GM18520 (cell line): ENCODE results near the gene DDX24.
"Not testable (repeated sequence)": the region's sequence is repeated elsewhere in the genome, so short reads cannot be mapped to it uniquely, and the experiment has no call there.

Experiments used
- ATAC-seq: cut with Tn5 transposase; IDR thresholded peaks from one replicate; pipeline ENCODE4 v1.9.1; 2021; ENCODE audit not compliant: unreplicated experiment

The DDX24 gene

DNA sequence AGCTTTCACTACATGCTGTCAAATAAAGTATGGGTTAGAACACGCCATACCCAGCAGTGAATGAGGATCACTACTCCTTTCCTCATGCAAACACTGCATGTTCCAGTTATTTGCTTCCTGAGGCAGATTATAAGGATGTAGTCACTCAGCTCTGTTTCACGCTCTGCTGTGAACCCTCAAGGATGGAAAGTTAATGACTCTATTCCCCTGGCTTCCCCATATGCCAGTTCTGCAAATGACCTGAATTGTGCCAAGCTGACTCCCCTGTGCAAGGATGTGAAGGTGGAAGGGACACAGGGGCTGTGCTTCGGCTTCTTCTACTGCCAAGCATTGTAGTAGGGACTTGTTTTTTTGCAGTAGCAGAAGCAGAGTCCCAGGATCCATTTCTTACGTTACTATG lies 6.9 kb upstream of the DDX24 start:
- no peak for ATAC-seq

DNA sequence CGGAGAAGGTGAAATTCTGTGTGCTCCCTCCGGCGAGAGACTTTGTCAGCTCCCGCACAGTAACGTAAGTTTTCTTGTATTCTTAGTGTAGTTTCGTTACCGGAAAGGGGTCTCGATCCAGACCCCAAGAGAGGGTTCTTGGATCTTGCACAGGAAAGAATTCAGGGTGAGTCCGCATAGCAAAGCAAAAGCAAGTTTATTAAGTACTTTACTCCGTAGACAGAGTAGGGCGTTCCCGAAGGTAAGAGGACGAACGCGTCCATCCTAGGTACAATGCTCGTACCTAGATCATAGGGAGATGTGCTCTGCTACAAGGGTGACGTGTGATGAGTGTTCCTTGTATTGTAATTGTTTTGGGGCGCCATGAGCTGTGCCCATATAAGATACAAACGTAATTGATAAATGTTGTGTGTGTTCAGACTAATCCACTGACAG lies 401 bp upstream of the DDX24 start:
- ATAC-seq = peak; percentile 11

DNA sequence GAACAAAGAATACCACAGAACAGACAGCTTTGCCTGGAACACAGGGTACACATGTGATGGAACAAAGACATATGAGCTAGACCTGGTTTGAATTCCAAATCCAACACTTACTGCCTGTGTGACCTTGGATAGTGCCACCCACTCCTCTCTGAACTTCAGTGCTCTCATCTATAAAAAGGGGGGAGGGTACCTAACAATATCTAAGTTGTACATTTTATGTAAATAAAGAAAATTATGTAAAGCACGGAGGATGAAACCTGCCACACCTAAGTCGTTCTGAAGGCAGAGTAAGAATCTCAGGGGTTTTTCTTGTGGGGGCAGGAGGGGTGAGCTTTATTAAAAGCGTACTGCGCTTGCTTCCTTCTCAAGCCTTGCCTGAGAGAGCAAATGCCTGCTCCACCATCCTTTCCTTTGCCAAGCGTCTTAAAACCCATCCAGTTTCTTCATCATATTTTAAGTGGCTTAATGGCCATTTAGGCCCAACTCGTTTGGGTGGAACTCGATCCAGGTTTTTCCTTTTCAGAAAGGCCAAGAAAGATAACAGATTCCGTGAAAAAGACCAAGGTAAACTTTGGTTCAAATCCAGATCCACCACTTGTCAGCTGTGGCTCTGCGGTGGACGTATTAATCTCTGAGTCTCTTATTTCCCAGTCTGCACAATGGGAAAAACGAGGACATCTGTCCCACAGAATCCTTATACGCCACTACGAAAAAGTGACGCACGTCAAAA lies 946 bp downstream of the DDX24 start:
- no peak for ATAC-seq

DNA sequence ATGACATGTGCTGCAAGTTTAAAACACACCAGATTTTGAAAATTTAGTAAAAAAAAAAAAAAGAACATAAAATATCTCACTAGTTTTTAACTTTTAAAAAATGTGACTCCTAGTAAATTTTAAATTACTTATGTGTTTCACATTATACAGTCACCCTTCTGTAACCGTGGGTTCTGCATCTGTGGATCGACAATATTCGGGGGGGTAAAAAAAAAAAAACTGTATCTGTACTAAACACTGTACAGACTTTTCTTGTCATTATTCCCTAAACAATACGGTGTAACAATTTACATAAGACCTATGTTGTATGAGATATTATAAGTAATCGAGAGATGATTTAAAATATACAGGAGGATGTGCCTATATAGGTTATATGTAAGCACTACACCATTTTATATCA lies 3.2 kb downstream of the DDX24 start:
- ATAC-seq = no peak

DNA sequence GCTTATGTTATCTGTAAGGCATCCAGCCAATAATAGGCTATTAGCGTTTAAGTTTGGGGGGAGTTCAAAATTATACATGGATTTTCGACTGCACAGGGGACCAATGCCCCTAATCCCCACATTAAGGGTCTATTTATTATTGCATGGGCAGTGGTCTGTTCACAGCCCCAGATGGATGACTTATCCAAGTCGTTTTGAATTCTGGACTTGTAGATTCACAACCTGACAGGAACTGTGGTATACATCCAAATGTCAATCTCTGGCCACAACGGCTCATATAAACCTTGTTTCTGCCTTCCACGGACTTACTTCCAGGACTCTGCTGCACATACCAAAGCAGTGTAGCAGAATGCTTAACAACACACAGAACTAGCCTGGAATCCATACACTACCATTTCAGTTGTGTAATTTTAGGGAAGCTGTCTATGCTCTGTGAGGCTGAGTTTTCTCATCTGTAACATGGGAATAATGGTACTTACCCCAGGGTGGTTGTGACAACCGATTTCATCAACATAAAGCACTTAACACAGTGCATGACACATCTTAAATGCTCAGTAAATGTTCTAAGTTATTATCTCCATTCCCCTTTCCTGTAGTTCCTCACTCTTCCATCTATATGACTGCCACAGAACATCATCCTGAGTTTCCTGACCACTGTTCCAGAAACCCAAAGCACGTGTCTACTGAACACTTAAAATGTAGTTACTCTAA lies 3.7 kb downstream of the DDX24 start:
- no peak for ATAC-seq

DNA sequence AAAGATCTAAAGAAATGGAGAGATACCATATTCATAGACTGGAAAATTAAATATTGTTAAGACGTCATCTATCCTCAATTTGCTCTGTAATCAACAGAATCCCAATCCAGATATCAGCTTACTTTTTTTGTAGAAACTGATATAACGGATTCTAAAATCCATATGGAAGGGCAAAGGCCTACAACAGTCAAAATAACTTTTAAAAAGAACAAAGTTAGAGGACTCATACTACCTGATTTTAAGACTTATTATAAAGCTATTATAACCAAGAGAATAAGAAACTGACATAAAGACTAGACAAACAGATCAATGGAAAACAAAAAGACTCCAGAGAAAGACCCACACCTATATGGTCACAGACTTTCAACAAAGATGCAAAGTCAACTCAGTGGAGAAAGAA lies 6.0 kb downstream of the DDX24 start:
- ATAC-seq = no peak

DNA sequence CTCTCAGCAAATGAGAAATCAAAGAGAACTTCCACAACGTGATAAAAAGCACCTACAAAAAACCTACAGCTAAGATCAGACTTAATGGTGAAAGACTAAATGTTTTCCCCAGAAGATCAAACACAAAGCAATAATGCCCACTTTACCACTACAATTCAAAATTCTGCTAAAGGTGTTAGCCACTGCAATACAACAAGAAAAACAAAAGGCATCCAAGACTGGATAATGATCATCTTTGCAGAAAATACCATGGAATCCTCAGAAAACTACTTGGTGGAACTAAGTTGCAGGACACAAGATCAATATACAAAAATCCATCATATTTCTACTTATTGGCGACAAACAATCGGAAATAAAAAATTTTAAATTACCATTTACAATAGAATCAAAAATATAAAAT lies 6.5 kb downstream of the DDX24 start:
- no peak for ATAC-seq

DNA sequence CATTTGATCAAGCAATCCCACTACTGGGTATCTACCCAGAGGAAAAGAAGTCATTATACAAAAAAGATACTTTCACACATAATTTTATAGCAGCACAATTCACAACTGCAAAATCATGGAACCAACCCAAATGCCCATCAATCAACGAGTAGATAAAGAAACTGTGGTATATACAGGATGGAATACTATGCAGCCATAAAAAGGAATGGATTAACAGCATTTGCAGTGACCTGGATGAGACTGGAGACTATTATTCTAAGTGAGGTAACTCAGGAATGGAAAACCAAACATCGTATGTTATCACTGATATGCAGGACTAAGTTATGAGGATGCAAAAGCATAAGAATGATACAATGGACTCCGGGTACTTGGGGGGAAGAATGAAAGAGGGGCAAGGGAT lies 8.9 kb downstream of the DDX24 start:
- ATAC-seq = not testable (repeated sequence)

DNA sequence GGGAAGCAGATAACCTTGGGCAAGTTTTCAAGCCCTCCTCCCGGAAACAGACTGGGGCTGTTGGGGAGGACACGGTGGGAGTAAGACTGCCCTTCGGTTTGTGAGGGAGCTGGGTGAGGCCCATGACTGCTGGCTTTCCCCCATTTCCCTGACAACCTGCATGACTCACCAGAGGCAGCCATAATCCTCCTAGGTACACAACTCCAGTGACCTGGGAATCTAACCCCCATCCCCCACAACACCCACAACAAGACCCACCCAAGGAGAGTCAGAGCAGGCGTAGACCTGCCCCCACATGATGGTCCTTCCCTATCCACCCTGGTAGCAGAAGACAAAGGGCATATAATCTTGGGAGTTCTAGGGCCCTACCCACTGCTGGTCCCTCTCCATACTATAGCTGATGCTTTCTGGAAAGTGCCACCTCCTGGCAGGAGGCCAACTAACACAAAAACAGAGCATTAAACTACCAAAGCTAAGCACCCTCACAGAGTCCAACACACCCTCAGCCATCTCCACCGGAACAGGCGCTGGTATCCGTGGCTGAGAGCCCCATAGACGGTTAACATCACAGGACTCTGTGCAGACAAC lies 14.8 kb downstream of the DDX24 start:
- ATAC-seq = no peak

DNA sequence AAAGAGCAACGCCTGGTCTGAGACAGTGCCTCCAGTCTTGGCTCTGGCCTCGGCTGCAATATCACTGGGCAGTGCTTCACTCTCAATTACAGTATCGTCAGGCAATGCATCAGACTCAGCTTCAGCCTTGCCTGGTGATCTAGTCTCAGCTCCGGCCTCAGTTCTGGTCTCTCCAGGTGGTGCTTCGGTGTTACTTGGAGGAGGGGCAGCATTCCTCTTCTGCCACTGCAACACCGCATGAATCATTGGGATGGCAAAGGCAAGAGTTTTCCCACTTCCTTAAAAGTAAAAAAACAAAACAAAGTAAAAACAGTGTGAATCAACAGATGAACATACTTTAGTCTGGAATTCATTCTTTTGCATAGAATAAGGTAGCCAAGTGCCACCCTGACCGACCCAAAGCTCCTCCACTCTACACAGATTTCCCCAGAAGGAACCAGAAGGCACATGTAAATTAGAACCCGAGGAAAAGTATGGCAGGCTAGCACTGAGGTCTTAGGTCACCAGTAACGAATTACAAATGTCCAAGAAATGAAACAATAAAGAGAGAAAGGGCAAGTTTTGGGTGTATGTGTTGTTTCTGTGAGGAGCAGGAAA lies 18.6 kb downstream of the DDX24 start:
- no peak for ATAC-seq

DNA sequence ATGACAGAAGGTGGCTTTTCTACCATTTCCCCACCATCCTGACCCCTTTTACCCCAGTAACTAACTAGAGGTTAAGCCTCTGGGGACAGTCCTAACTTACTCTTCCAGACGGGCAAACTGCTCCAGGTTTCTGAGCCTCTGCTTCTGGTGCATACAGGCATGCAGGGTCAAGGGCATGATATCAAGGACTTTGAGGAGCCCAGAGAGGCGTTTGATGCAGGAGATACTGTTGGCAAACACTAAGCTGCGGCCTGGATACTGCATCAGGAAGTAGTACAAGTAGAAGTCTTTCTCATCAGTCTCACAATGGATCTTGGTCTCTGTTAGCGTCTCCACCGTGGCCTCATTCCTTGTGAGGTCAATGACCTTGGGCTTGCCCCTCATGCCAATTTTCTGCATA lies 21.0 kb downstream of the DDX24 start:
- ATAC-seq = no peak

DNA sequence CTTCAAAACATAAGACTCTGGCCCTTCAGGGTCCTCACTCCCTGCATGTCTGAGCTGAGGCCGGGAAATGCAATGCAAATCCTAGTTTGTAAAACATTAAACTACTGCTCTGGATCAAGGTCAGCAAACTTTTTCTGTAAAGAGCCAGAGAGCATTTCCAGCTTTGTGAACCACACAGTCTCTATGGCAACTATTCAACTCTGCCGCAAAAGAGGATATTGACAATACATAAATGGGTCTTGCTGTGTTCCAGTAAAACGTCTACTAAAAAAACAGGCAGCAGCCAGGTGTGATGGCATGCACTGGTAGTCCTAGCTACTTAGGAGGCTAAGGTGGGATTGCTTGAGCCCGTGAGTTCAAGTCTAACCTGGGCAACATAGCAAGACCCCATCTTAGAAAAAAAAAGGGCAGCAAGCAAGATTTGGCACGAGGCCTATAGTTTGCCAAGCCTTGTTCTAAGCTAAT lies 22.3 kb downstream of the DDX24 start:
- no peak for ATAC-seq

DNA sequence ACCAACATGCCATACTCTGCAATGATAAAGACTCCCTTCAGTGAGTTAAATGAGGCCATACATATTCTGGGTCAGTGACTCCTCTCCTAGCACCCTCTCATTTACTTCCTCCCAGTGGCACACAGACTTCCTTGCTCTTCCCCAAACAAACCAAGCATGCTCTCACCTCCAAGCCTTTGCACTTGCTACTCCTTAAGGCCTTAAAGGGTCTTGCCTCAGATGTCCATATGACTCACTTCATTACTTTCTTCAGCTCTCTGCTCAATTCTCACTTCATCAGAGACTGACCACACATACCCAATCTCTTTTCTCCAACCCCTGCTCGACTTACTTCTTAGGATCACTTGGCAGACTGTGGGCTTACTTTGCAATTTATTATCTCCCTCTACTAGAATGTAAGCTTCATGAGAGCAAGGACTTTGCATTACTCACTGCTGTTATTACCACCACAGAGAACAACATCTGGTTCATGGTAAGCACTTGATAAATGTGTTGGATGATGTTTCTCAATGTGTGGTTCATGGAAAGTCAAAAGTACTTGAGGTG lies 22.8 kb downstream of the DDX24 start:
- no peak for ATAC-seq

DNA sequence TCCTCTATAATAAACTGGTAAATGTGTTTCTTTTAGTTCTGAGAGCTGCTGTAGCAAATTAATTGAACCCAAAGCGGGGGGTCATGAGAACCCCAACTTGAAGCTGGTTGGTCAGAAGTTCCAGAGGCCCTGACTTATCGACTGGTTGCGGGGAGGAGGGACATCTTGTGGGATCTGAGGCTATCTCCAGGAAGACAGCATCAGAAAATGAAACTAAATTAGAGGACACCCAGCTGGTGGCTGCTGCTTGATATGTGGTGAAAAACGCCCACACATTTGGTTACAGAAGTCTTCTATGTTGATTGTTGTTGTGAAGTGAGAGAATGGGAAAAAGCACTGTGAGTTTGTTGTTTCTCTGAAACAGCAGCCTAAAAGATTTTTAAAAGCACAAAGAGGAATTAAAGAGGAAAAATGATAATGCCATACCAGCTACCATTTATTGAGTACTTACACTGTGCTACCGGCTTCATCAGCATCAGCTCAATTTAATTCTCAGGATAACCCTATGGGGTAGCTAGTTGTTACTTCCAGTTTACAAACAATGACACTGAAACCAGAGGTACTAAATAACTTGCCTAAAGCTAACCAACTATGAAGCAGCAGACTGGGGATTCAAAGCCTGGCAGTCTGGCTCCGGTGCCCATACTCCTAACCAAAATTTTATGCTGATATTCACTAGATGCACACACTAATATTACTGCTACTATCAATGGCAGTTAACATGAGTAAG lies 24.3 kb downstream of the DDX24 start:
- no peak for ATAC-seq

DNA sequence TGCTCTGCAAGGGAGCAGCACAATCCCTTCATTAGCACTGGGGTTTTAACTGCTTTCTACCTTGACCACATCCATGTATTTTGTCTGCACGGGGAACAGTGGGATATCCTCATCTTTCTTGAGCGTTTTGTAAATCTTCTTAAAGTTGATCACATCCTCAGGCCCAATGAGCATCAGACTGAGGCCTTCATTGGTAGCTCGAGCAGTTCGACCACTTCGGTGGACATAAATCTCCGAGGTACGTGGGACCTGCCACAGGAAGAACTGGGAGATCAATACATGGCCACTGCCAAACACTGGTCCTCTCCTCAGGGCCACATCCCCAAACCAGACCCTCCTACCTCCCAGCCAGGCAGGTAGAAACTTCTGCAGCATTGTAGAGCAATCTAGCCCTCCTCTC lies 26.1 kb downstream of the DDX24 start:
- ATAC-seq = no peak

DNA sequence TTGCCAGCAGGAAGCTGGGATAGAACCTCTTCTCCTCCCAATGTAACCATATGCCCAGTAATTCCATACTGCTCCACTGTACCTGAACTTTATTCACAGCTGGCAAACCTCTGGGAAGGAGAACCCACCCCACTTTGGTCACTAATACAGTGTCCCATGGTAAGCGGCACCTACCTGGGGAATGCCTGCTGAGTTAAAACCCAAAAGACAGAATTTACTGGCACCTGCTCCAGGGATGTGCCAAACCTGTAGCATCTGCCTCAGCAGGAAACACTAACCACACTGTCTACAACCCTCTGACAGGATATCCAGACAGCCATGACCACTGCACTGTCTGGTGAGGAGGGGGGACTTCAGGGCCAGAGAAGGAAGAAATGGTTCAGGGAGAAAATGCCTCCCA lies 26.6 kb downstream of the DDX24 start:
- no peak for ATAC-seq

DNA sequence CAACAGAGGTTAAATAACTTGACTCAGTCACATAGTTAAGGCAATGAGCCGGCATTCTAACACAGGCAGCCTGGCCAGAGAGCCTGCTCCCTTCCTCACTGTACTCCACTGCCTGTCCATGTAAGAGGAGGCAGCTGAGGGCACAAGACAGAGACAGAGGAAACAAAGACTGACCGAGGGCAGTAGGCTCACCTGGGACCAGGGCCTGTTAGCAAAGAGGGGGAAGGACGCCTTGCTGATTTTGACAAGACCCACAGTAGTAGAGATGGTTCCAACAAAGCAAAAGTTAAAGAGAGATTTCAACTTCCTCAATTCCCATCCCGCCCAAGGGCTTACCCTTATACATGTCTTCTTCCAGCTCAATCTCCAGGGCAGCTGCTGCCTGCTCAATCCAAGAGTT lies 28.3 kb downstream of the DDX24 start:
- no peak for ATAC-seq

DNA sequence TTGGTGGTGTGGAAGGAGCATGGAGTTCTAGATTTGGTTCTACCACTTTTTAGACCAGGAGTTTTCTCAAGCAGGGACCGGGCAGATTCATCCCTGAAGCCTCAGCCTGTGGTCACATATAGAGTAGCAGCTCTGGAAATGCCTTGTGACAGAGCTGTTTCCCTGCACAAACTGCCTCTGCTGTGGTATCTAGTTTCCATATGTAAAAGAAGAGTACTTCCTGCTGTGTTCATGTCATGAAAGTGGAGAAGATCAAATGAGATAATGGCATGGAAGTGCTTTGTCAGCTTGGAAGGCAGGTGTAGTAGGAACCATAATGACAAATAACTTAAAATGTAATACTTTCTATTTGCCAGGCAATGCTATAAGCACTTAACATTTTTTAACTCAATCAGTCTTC lies 28.8 kb downstream of the DDX24 start:
- ATAC-seq = no peak

DNA sequence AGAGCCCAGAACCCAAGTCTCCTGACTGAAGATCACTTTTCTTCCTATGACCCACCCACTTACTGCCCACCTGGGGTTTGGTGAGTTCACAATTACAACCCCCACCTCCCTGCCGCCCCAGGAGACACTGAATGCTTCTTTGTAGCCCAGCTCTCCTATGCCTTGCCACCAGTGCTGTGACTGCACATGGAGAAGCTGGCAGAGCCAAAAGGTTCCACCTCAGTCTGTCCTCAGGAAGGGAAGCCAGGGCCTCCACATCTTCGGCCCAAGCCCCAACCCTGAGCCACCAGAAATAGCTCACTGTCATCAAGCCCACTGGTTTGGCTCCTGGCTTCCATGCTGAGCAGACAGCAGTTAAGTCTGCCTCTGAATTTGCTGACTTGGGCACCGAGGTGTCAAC lies 29.2 kb downstream of the DDX24 start:
- no peak for ATAC-seq

DNA sequence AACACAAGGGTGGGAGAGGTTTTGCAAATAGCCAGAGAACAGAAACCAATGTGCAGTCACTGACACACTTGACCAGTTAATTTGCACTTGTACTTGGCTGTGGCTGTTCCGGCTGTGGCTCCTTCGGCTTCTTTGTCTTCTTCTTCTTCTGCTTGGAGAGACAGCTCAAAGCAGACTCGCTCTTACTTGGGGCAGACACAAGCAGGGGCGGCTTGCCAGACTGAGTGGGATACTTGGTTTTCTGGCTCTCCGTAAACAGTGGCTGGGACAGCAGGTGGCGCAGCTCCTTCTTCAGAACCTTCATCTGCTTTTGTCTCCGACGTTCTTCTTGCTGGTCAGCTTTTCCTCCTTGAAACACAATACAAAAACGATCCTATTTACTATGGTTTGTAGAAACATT lies 29.9 kb downstream of the DDX24 start:
- ATAC-seq = no peak
